ENCODE measurements around the gene TRPV4. TPM values are rescaled to one million over a fixed set of nuclear protein-coding genes. Genes with fewer than 3 reads are reported as not detected.

TRPV4 gene
- total RNA-seq, 1 donor from 2014 or later = 0.46 TPM

GRCh38 chr12:109832541-109833306 is 474 bp downstream of the TRPV4 start:
- no peak for DNase-seq (ENCODE audit: low spot score)
- intact Hi-C loops (cut with DNase I) = no loop called here

GRCh38 chr12:109831929-109832328 is 1.3 kb downstream of the TRPV4 start:
- DNase-seq (ENCODE audit: low spot score) = no peak
- intact Hi-C loops (cut with DNase I) = no loop called here

GRCh38 chr12:109831365-109831764 is 1.8 kb downstream of the TRPV4 start:
- DNase-seq (ENCODE audit: low spot score) = no peak
- intact Hi-C loops (cut with DNase I) = no loop called here

DNA sequence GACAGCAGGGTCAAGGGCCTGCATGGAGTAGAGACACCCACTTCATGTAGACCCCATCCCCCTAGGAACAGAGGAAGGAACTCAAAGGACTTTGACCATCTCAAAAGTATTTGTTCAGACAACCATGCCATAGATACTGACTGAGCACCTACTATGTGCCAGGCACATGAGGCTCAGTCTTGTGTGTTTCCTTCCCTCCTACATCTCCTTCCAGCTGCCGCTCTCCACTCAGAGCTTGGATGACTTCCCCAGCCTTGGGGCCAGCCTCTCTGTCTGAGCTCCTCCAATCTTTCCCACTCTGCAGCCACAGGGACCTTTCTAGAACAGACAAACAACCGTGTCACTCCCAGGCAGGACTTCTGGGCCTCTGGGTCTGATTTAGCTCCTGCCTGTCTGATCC is 2.5 kb downstream of the TRPV4 start:
- no peak for DNase-seq (ENCODE audit: low spot score)
- intact Hi-C loops (cut with DNase I) = no loop called here

GRCh38 chr12:109830267-109830666 is 2.9 kb downstream of the TRPV4 start:
- intact Hi-C loops (cut with DNase I) = no loop called here
- no peak for DNase-seq (ENCODE audit: low spot score)

DNA sequence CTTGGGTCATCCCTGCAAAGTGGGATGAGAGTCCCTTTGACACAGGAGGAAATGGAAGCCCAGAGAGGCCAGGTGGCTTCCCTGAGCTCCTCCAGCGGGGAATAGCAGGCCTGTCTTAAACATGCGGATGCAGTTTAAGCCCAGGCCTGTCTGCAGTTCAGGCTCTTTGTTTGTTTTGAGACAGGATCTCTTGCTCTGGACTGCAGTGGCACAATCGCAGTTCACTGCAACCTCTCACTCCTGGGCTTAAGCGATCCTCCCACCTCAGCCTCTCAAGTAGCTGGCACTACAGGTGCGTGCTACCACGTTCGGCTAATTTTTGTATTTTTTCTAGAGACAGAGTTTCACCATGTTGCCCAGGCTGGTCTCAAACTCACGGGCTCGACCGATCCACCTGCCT is 3.5 kb downstream of the TRPV4 start:
- intact Hi-C loops (cut with DNase I) = no loop called here
- no peak for DNase-seq (ENCODE audit: low spot score)

DNA sequence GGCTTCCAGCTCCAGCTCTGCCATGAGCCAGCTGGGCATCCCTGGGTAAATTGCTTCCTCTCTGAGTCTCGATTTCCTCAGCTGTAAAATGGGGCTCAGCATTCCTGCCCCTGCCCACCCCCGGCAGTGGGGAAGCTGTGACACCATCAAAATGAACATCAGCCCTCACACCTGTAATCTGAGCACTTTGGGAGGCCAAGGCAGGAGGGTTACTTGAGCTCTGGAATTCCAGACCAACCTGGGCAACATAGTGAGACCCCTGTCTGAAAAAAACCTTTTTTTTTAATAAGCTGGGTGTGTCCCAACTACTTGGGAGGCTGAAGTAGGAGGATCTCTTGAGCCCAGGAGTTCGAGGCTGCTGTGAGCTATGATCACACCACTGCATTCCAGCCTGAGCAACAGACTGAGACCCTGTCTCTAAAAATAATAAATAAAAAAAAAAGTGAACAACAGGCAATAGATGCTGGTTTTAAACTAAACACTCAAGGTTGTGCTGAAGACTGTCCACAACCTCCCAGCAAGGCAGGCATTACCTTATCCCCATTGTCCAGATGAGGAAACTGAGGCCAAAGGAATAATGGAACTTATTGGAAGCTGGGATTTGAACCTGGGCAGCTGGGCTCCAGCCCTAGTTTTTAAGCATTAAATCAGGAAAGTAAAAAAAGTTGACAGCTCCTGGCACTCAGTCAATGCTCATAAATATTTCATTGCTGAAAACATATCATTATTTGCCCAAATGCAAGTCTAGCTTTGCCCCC is 4.3 kb downstream of the TRPV4 start:
- no peak for DNase-seq (ENCODE audit: low spot score)
- intact Hi-C loops (cut with DNase I) = no loop called here

DNA sequence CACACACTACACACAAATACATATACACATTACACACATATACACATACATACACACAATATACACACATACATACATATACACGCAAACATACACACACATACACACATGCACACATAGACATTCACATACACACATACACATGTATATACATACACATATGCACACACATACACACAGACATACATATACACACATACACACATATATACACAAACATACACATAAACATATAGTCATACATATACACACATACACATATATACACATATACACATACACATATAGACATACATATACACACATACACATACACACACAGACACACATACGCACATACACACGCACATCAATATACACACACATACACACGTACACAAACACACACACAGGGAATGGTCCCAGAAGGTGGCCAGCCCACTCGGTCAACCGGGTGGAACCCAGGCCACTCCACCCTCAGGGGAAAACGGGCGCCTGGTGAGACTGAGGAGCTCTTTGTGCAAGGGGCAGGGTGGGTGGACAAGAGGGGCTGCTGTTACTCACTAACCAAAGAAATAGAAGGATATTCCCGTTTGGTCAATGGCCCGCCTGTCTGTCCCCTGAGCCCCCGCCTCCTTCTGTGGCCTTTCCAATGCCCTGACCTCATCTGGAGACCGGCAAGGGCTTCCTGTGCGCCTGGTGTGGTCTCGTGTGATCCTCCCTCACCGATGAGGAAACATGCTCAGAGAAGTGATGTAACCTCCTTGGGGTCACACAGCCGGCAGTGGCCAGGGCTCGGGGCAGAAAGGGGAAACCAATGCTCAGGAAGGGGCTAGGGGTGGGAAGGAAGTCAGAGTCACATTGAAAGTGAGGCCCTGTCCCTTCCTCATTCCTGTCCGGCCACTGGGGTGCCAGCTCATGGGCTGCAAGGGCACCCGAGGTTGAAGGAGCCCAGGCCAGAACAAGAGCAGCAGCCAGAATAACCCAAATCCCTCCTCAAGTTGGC is 5.3 kb downstream of the TRPV4 start:
- DNase-seq (ENCODE audit: low spot score) = peak; percentile 91
- intact Hi-C loops (cut with DNase I) = no loop called here

GRCh38 chr12:109827080-109827479 is 6.1 kb downstream of the TRPV4 start:
- DNase-seq (ENCODE audit: low spot score) = no peak
- intact Hi-C loops (cut with DNase I) = no loop called here

DNA sequence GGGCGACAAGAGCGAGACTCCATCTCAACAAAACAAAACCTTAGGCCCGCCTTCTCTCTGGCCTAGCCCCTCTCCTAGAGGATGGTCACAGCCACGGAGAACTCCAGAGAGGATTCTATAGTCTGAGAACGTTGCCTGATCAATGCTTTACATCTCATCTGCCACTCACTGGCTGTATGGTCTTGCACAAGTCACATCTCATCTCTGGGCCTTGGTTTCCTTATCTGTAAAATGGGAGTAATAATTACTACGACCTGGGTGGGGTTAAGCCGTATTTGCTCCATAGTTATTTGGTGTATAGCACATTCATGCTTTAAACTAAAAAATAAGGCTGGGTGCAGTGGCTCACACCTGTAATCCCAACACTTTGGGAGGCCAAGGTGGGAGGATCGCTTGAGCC is 8.5 kb downstream of the TRPV4 start:
- intact Hi-C loops (cut with DNase I) = no loop called here
- DNase-seq (ENCODE audit: low spot score) = no peak

- intact Hi-C loops (cut with DNase I) = no loop called here
- DNase-seq (ENCODE audit: low spot score) = no peak
Measured at GRCh38 chr12:109822951-109823411, 10.2 kb downstream of the TRPV4 start.

- no peak for DNase-seq (ENCODE audit: low spot score)
- intact Hi-C loops (cut with DNase I) = no loop called here
Measured at GRCh38 chr12:109822416-109822815, 10.8 kb downstream of the TRPV4 start.

- no peak for DNase-seq (ENCODE audit: low spot score)
- intact Hi-C loops (cut with DNase I) = no loop called here
Measured at GRCh38 chr12:109821968-109822367, 11.2 kb downstream of the TRPV4 start.

- intact Hi-C loops (cut with DNase I) = no loop called here
- DNase-seq (ENCODE audit: low spot score) = no peak
Measured at GRCh38 chr12:109820816-109821381, 12.3 kb downstream of the TRPV4 start.

- intact Hi-C loops (cut with DNase I) = no loop called here
- no peak for DNase-seq (ENCODE audit: low spot score)
Measured at GRCh38 chr12:109818905-109819500, 14.2 kb downstream of the TRPV4 start.

DNA sequence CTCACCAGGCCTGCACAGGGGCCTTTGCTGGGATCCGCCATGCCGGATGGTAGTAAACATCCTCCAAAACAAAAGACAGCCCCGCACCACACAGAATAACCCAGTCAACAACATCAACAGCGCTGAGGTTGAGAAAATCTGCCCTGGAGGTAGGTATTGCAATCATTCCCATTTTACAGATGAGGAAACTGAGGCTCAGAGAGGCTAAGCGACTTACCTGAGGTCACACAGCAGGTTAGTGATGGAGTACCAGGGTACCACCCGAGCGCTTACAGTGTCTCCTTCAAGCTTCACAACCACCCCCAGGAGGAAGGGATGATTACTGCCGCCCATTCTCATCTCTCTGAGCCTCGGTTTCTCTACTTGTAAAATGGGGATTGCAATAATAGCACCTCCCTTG is 14.9 kb downstream of the TRPV4 start:
- DNase-seq (ENCODE audit: low spot score) = no peak
- intact Hi-C loops (cut with DNase I) = no loop called here

GRCh38 chr12:109817627-109818231 is 15.5 kb downstream of the TRPV4 start:
- DNase-seq (ENCODE audit: low spot score) = no peak
- intact Hi-C loops (cut with DNase I) = no loop called here

DNA sequence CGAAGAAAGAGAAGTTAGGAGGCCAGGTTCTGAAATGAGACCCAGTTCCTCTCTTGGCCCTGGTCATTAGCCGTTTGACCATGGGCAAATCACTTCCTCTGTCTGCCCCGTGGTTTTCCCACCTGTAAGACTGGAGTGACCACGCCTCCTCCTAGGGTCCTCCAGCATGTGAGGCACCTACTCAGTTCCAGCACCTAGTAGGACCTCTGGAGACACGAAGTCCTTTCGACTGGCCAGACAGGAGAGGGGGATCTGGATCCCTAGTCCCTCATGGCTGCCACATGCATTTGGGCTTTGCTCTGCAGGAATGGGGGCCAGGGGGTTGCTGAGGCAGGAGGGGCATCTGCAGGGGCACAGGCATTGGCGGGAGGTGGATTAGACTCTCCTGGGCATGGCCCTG is 16.3 kb downstream of the TRPV4 start:
- DNase-seq (ENCODE audit: low spot score) = no peak
- intact Hi-C loops (cut with DNase I) = no loop called here

All from cardiac septum (tissue), 1 donor.